Naive thymus-derived CD8-positive, alpha-beta T cell (primary cell): ENCODE data around the gene CCR2. TPM values are rescaled to one million over a fixed set of nuclear protein-coding genes. Genes with fewer than 3 reads are reported as not detected.
"Not testable (repeated sequence)": the region's sequence is repeated elsewhere in the genome, so short reads cannot be mapped to it uniquely, and the experiment has no call there.

ENCODE experiments used
- ATAC-seq, 2 donors: fragments of 150-1000 bp; cut with Tn5 transposase in 1 of 2; sonication (Bioruptor Pico), chemical (Tn5 transposase) in 1 of 2; 1 replicate in 1 of 2; 2 replicates in 1 of 2; pipeline ENCODE4 v1.10.0; 2021; ENCODE audit warnings: mild to moderate bottlenecking in 2 of 2, moderate library complexity in 2 of 2
- POLR2A ChIA-PET: fragments of 350-600 bp; sonication (Branson Sonifier 250); formaldehyde crosslinking; loops from one replicate; lab custom pipeline; 2021; ENCODE audit warnings: antibody characterized with exemption; lab: Charles Lee
- DNase-seq, 10 donors: peaks; one replicate each; pipeline versions ENCODE4 v3.0.0 to v3.0.0-alpha.2; 2020 to 2022
- H3K27ac Mint-ChIP-seq, 10 donors: one replicate each; pipeline ENCODE4 v1.8.0; 2020 to 2022; ENCODE audit warnings: mild to moderate bottlenecking in 10 of 10, mixed read lengths in 10 of 10, moderate library complexity in 4 of 10, inconsistent platforms in 1 of 10
- H3K27me3 Mint-ChIP-seq, 5 donors: one replicate each; pipeline ENCODE4 v1.8.0; 2021 to 2022; ENCODE audit warnings: mixed read lengths in 5 of 5
- H3K36me3 Mint-ChIP-seq, 3 donors: one replicate each; pipeline ENCODE4 v1.8.0; 2020 to 2022; ENCODE audit warnings: mixed read lengths in 3 of 3, mild to moderate bottlenecking in 2 of 3, inconsistent platforms in 1 of 3
- H3K4me1 Mint-ChIP-seq, 4 donors: one replicate each; pipeline ENCODE4 v1.8.0; 2021 to 2022; ENCODE audit warnings: mixed read lengths in 4 of 4
- H3K4me3 Mint-ChIP-seq, 10 donors: one replicate each; pipeline ENCODE4 v1.8.0; 2020 to 2022; ENCODE audit warnings: mild to moderate bottlenecking in 10 of 10, mixed read lengths in 10 of 10, moderate library complexity in 6 of 10, inconsistent platforms in 1 of 10
- H3K9me3 Mint-ChIP-seq, 9 donors: one replicate each; pipeline ENCODE4 v1.8.0; 2020 to 2022; ENCODE audit warnings: mixed read lengths in 9 of 9, mild to moderate bottlenecking in 3 of 9, inconsistent platforms in 1 of 9, moderate library complexity in 1 of 9
- polyA plus RNA-seq, 3 donors: library from polyadenylated mRNA; unstranded; fragments of 300-500 nt; fragmentation: Illumina TruSeq; gene quantifications; one replicate each; pipeline ENCODE4 v1.2.3, GENCODE V29; 2021
- total RNA-seq, 8 experiments: library from RNA in 2 of 8; stranded (reverse) in 2 of 8; gene quantifications; one replicate each; pipeline ENCODE4 v1.2.3 and lab custom pipeline; 2021 to 2026

The CCR2 gene
- total and polyA plus RNA-seq, 5 experiments from 2014 or later: 0.16 to 0.56 (median 0.42) TPM; not detected in 2

GRCh38 chr3:46399557-46399956 lies 45.6 kb downstream of the CCR2 start:
- Mint-ChIP-seq H3K27me3 (peaks cover 0 to 4% (median 3%) of the 10 kb centered on the region in 5 donors), H3K4me1 (peaks cover 0 to 13% (median under 1%) of the 10 kb centered on the region in 4 donors), H3K9me3 (peaks cover 0 to 3% (median 0%) of the 10 kb centered on the region in 9 donors), H3K27ac (no peak overlapping the region), H3K36me3 (no peaks in the 10 kb centered on the region), H3K4me3 (no peak overlapping the region)
- no peak for DNase-seq
- no peak for ATAC-seq
- POLR2A ChIA-PET: no interaction called here

- peaks cover 0 to 4% (median 1%) of the 10 kb centered on the region in 5 donors for H3K27me3 Mint-ChIP-seq
- peaks cover 0 to 3% (median 0%) of the 10 kb centered on the region in 9 donors for H3K9me3 Mint-ChIP-seq
Observed at GRCh38 chr3:46400000-46400734, 46.3 kb downstream of the CCR2 start.

DNA sequence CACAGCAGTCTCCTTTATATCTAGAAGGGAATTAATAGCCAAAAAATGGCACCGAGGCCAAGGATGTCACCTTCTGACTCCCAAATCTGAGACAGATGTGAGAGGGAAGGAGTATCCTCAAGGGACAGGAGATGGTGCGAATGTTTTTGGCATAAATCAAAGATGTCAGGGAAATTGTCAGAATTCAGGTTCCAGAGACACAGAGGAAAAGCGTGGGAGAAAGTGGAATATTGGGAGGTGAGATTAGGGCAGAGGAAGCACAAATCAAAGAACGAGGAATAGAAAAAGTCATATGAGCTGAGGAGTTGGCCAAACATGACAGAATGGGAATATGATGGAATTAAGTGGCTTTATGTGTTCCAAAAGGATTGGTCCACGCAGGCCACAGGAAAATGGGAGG lies 46.9 kb downstream of the CCR2 start:
- peaks cover 0 to 24% (median 2%) of the 10 kb centered on the region in 4 donors for H3K4me1 Mint-ChIP-seq
- POLR2A ChIA-PET: no interaction called here
- peaks cover 0 to 3% (median 0%) of the 10 kb centered on the region in 9 donors for H3K9me3 Mint-ChIP-seq
- no peak overlapping the region for H3K4me3 Mint-ChIP-seq
- no peaks in the 10 kb centered on the region for H3K36me3 Mint-ChIP-seq
- H3K27ac Mint-ChIP-seq: no peak overlapping the region
- H3K27me3 Mint-ChIP-seq: peaks cover 0 to 4% (median 1%) of the 10 kb centered on the region in 5 donors
- DNase-seq (no peak), ATAC-seq (no peak)

More at GRCh38 chr3:46400000-46400734, 46.3 kb downstream of the CCR2 start:
- Mint-ChIP-seq H3K27ac (no peak overlapping the region), H3K4me1 (peaks cover 0 to 19% (median 1%) of the 10 kb centered on the region in 4 donors), H3K4me3 (no peak overlapping the region), H3K36me3 (no peaks in the 10 kb centered on the region)
- ATAC-seq (no peak), DNase-seq (no peak)
- POLR2A ChIA-PET: no interaction called here

- Mint-ChIP-seq H3K27me3 (peaks cover 0 to 4% (median 1%) of the 10 kb centered on the region in 5 donors), H3K4me3 (no peak overlapping the region), H3K9me3 (peaks cover 0 to 3% (median 0%) of the 10 kb centered on the region in 9 donors), H3K27ac (no peak overlapping the region), H3K36me3 (no peaks in the 10 kb centered on the region), H3K4me1 (peaks cover 2 to 25% (median 5%) of the 10 kb centered on the region in 4 donors)
- POLR2A ChIA-PET: no interaction called here
- ATAC-seq: no peak
- DNase-seq: no peak
Observed at GRCh38 chr3:46401579-46401978, 47.7 kb downstream of the CCR2 start.

GRCh38 chr3:46402902-46403301 lies 49.0 kb downstream of the CCR2 start:
- H3K27me3 Mint-ChIP-seq, H3K27ac Mint-ChIP-seq, H3K4me3 Mint-ChIP-seq, ATAC-seq, H3K9me3 Mint-ChIP-seq, DNase-seq, POLR2A ChIA-PET, H3K36me3 Mint-ChIP-seq: not testable (repeated sequence)
- peaks cover 14 to 35% (median 15%) of the 10 kb centered on the region in 4 donors for H3K4me1 Mint-ChIP-seq

DNA sequence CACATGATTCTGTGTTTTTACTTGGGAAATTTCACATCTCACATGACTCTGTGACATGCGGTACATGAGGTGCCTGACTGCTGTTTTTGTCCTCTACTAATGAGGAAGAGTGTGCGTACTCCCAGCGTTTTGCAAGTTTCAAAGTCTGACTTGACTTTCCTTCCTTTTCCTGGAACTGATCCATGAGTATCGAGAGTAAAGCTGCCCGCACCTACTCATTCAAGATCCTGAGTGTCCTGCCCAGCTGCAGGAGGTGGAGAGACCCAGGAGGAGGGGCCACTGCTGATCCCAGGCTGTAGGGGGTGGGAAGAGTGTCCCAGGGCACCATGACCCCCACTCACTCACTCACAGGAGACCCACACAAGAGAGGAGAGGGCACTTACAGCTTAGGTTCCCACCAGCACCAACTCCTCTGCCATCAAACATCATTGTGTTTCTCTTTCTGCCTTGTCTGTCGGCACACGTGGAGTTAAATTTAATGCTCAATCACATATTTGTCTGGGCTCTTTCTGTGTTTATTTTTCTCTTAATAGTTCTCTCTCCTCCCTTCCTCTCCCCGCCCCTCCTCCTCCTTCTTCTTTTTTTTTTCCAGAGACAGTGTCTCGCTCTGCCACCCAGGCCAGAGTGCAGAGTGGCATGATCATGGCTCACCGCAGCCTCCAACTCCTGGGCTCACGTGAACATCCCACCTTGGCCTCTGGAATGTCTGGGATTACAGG lies 51.5 kb downstream of the CCR2 start:
- Mint-ChIP-seq H3K27me3 (peaks cover 0 to 5% (median 1%) of the 10 kb centered on the region in 5 donors), H3K27ac (peak overlapping the region in 3 of 10 donors; percentile 13 to 90 (median 18)), H3K9me3 (peaks cover 0 to 3% (median 0%) of the 10 kb centered on the region in 9 donors), H3K36me3 (no peaks in the 10 kb centered on the region), H3K4me1 (peaks cover 25 to 57% (median 38%) of the 10 kb centered on the region in 4 donors), H3K4me3 (peak overlapping the region in 1 of 10 donors; percentile 40)
- no peak for ATAC-seq
- DNase-seq: no peak
- POLR2A ChIA-PET: no interaction called here

GRCh38 chr3:46406443-46406787 lies 52.5 kb downstream of the CCR2 start:
- Mint-ChIP-seq H3K9me3 (peaks cover 0 to 3% (median 0%) of the 10 kb centered on the region in 9 donors), H3K36me3 (no peaks in the 10 kb centered on the region), H3K27ac (peak overlapping the region in 9 of 10 donors; percentile 82 to 96 (median 90)), H3K4me1 (peaks cover 25 to 57% (median 38%) of the 10 kb centered on the region in 4 donors), H3K27me3 (peaks cover 0 to 5% (median 1%) of the 10 kb centered on the region in 5 donors), H3K4me3 (peak overlapping the region in 9 of 10 donors; percentile 81 to 90 (median 86))
- no peak for DNase-seq
- POLR2A ChIA-PET: interaction anchor here (0.8 kb wide), 1 partner anchor 18 kb away, joined by 6 read pairs; no protein-coding TSS in a partner anchor
- no peak for ATAC-seq

DNA sequence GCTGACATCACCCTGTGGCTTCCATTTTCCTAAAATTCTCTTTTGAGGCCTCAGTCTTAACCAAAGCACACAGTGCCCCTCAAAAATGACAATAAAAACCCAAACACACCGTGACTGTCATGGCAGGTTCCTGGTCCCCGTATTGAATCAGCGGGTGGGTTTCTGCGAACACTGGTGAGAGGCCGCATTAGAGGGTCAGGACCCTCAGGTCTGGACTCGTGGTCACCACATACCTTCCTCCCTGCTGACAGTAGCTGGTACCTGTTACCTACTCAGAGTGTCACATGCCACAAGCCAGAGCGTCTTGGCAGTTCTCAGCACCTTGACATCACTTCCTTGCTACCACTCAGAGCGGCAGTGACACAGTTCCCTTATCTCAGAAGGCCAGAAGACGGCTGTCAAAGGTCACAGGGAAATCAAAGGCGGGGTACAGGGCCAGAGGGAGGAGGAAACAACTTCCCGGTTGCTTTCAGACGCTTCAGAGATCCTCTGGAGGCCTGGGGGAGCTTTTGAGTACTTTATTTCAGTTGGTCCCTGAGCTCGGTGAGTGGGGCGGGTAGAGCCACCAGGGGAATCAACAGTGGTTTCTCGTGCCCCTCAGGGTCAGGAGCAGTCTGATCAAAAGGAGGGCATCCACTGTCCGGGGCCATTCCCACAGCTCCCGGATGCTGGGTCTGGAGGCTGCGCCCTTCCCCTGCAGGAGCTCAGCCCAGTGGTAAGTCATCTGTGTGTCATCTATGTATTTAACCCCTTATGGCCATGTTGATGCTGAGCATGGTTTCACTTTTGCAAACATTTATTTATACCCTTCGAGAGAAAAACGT lies 53.1 kb downstream of the CCR2 start, which contains the start of the genes CCR5AS and CCRL2:
Gene CCR5AS (minus strand): TSS at position 279 of the 824 bp plus-strand sequence.
Gene CCRL2 (plus strand): TSS at position 472 of the 824 bp plus-strand sequence. CDS start 821 bp downstream, outside the sequence.
- Mint-ChIP-seq H3K27me3 (peaks cover 0 to 4% (median 1%) of the 10 kb centered on the region in 5 donors), H3K36me3 (no peaks in the 10 kb centered on the region), H3K27ac (peak within 1 kb of the TSS; percentile 82 to 96 (median 92)), H3K9me3 (peaks cover 0 to 3% (median 0%) of the 10 kb centered on the region in 9 donors), H3K4me3 (peak within 1 kb of the TSS; percentile 81 to 90 (median 86)), H3K4me1 (peaks cover 25 to 57% (median 38%) of the 10 kb centered on the region in 4 donors)
- POLR2A ChIA-PET: interaction anchor here (0.8 to 0.9 kb wide), 2 partner anchors 14 to 18 kb away, joined by 3 to 6 read pairs; no protein-coding TSS in a partner anchor
- ATAC-seq (peak; percentile 74 to 90), DNase-seq (peak in 9 of 10 donors; percentile 2 to 68 (median 39))

DNA sequence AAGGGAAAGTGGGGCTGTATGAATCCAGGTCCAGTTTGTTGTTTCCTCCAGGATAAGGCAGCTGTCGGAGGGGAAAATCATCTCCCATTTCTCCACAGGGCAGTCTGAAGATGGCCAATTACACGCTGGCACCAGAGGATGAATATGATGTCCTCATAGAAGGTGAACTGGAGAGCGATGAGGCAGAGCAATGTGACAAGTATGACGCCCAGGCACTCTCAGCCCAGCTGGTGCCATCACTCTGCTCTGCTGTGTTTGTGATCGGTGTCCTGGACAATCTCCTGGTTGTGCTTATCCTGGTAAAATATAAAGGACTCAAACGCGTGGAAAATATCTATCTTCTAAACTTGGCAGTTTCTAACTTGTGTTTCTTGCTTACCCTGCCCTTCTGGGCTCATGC lies 54.1 kb downstream of the CCR2 start:
- Mint-ChIP-seq H3K27me3 (peaks cover 0 to 2% (median 1%) of the 10 kb centered on the region in 5 donors), H3K4me1 (peaks cover 25 to 57% (median 38%) of the 10 kb centered on the region in 4 donors), H3K4me3 (peak overlapping the region; percentile 81 to 90 (median 86)), H3K36me3 (no peaks in the 10 kb centered on the region), H3K9me3 (peaks cover 0 to 1% (median 0%) of the 10 kb centered on the region in 9 donors), H3K27ac (peak overlapping the region in 9 of 10 donors; percentile 27 to 94 (median 90))
- DNase-seq (no peak), ATAC-seq (no peak)
- POLR2A ChIA-PET: interaction anchor here (0.6 to 0.9 kb wide), 2 partner anchors 13 to 547 kb away, joined by 3 read pairs; no protein-coding TSS in a partner anchor

- Mint-ChIP-seq H3K4me1 (peaks cover 25 to 57% (median 38%) of the 10 kb centered on the region in 4 donors), H3K27me3 (peaks cover 0 to 1% (median 0%) of the 10 kb centered on the region in 5 donors), H3K4me3 (peak overlapping the region in 6 of 10 donors; percentile 7 to 86 (median 22)), H3K9me3 (no peaks in the 10 kb centered on the region), H3K27ac (peak overlapping the region in 3 of 10 donors; percentile 6 to 53 (median 19)), H3K36me3 (no peaks in the 10 kb centered on the region)
- POLR2A ChIA-PET: no interaction called here
- no peak for ATAC-seq
- DNase-seq: no peak
Observed at GRCh38 chr3:46408853-46409252, 54.9 kb downstream of the CCR2 start.

DNA sequence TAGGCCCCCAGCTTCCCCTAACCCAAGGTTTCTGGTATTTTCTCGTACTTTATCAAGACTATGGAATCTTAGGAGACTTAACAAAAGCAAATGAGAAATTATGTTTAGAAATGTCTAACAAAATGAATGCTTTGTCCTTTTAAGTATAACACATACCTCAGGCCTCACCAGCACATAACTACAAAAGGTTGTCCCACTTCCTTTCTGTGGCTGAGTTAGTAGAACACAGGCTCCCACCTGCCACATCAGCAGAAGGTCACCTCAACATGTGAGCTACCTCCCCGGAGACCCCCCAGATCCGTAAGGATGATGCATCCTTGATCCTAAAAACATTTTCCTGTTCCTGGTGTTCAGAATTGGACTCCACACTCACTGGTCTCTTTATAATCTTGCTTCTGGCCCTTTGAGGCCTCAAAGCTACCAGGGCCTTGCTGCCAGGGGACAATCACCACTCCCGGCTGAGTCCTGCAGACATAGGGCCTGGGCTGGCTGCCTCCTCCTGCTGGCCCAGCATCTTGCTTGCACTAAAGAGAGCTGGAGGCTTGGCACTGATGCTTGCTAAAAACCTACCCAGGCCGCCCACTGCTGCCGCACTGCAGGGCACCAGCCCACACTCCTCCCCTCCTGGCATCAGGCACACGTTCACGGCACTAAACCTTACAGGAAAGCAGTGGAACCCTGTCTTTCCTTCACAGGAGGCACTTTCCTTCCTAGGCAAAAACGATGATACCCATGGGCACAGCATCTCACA lies 56.0 kb downstream of the CCR2 start:
- Mint-ChIP-seq H3K9me3 (no peaks in the 10 kb centered on the region), H3K27ac (peak overlapping the region in 7 of 10 donors; percentile 12 to 70 (median 44)), H3K4me1 (peaks cover 22 to 52% (median 38%) of the 10 kb centered on the region in 4 donors), H3K36me3 (no peaks in the 10 kb centered on the region), H3K27me3 (peaks cover 0 to 1% (median 0%) of the 10 kb centered on the region in 5 donors), H3K4me3 (peak overlapping the region in 8 of 10 donors; percentile 21 to 57 (median 38))
- POLR2A ChIA-PET: no interaction called here
- ATAC-seq: peak in 1 of 2 donors; percentile 26
- DNase-seq: peak in 1 of 10 donors; percentile 9
